Stimulated activated CD8-positive, alpha-beta memory T cell treated with anti-CD3 and anti-CD28 coated beads, Interleukin-7, amount 100 ng/mL, for 24 hours (primary cell): ENCODE measurements around the gene ADCK2.
"Not testable (repeated sequence)": the region's sequence is repeated elsewhere in the genome, so short reads cannot be mapped to it uniquely, and the experiment has no call there.

Experiments
- DNase-seq: peaks from one replicate; pipeline ENCODE4 v3.0.0-alpha.2; 2020; ENCODE audit warnings: low read depth

ADCK2 gene

DNA sequence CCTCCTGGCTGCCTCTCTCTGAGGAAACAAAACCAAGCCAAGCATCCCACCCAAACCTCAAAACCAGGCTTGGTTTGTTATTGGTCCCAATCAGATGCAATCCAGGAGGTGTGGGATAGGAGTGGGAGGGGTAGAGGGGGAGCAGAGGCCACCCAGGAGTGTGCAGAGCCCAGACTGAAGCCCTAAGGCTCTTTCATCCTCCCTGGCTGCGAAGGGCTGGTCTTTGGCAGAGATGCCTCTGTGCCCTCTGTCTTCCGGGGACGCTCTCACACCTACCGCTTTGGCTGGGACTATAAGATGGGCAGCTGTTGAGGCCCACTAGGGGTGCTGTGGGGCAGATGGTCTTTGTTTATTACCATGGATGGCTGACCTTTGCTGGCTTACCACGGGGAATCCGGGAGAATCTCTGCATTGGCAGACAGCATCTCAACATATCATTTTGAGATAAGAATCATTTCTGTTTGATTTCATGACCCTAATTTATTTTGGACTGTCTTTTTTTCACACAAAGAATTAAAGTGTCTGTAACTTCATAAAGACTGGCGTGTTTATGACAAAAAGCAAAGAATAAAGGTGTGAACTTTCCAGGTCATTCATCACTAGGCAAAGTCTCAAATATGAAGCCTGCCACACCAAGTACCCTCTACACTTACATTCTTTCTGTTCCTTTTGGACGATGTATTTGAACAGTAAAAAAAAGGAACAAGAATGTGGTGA is 25.7 kb upstream of the ADCK2 start:
- no peak for DNase-seq

DNA sequence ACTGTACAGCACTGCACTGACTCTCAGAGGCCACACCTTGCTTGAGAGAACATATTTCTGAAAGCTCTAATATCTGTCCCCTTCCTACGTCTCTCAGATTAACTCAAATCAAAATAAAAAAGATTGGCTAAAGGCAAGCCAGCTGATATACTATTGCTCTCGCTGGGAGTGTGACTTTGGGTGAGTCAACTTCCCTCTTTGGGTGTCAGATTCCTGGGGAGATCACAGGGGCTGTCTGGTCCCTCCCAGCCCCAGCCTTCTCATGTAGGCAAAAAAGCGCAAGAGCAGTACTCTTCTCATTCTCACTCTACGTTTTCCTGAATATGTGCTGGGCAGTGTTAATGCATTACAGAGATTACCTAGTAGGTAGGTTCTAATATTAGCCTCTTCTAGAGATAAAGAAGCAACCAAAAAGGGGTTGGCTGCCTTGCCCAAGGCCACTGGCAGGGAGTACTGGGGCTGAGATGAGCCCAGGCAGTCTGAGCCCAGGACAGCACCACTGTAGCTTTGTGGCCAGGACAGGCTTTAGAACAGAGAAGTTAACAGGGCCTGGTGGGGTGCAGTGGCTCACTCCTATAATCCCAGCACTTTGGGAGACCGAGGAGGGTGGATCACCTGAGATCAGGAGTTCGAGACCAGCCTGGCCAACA is 23.1 kb upstream of the ADCK2 start:
- DNase-seq: no peak

DNA sequence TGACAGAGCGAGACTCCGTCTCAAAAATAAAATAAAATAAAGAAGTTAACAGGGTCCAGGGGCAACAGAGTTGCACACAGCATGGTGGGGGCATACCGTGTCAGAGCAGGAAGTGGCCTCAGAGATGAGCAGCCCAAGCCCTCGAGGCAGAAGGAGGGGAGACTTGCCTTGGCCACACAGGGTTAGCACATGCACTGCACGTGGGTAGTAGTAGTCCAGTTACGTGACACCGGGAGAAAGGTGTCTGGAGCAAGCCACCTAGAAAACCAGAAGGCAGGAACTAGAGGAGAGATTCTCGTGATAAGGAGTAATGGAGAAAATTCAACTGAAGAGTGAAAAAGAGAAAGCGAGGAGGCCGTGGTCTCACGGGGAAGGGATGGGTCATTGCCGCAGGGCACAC is 22.4 kb upstream of the ADCK2 start:
- DNase-seq: no peak

DNA sequence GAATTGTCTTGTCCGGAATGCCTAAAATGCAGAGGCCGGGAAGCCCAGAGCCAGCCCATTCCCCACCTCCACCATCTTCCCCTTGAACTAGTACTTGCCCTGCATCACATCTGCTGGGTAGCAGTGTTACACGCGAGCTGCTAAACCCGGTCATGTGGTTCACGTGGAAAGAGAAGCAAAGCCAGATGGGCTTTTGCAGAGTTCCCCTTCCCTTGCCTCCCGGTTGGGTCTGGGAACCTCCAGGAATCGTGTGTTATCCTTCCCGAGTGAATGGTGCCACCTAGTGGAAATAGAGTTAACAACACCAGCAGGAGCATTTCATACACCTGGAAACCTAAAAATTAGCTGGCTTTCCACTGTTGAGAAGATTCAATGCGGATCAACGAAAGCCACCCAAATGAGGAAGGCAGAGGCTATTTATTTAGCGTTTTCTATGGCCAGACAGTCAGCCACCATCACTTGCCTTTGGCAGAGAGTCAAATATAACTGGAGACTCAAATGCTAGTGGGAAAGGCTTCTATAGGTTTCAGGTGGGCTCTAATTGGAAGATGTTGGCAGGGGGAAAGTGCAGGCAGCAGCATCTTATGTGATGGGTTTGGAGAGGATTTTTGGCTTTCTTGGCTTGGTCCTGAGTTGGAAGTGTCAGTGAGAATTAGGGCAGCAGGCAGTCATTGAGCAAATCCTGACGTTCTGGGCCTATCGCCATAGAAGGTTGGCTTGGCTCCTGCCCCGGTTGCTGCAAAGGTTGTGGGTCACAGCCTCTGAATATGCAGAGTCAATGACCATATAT is 19.2 kb upstream of the ADCK2 start:
- no peak for DNase-seq

DNA sequence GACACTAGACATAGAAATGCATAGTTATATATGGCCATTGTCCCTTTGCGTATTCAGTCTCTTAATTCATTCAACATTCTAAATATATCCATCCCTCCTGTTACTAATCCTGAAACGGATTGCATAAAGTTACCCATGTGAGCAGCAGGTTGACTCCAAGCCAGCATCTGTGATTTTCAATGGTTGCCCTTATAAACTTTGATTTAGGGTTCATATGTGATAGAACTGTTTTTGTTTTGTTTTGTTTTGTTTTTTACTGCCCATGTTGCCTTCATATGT is 18.7 kb upstream of the ADCK2 start:
- no peak for DNase-seq

DNA sequence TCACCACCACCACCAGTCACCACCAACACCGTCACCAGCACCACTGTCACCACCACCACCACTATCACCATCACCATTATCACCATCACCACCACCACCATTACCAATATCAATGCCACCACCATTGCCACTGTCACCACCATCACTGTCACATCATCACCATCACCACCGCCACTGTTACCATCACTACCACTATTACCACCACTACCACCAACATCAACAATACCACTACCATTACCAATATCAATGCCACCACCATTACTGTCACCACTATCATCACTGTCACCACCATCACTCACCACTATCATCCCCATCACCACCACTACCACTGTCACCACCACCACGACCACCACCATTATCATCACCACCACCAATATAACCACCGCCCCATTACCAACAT is 18.1 kb upstream of the ADCK2 start:
- DNase-seq: no peak

DNA sequence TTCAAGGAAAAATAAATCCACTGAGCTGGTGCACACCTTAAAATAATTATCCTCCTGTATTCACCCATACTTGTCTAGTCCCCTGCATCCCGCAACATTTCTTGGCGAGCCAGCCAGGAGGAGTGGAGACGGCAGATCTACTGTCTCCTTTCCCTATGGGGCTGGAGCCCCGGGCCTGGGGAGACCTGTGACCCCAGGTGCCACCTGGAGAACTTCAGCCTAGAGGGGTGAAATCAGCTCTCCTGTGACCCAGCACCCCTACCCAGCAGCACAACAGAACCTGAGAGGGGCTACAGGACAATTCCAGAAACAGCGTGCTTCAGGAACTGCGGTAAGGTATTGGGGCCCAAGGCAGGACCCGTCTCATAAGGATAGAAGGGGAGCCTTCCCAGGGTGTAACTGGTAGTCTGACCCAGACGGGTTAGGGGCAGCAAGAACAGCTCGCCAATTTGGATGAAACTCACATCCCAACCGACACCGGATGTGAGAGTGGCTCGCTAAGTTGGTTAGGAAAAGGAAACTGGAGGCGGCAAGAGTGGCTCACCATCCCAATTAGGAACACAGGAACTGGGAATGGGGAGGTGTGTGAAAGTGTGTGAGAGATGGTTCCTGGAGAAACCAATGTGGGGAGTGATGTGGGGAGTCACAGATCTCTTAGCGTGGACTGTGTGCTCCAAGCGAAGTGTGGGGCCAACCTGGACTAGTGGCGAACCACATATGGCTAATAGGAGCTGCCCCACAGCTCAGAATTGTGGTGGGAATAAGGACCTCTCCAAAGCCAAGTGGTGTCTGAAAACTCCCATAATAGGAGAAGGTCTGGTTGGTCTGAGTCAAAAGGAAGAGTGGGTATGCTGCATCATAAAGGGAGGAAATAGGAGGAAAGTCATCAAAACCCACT is 17.0 kb upstream of the ADCK2 start:
- no peak for DNase-seq

DNA sequence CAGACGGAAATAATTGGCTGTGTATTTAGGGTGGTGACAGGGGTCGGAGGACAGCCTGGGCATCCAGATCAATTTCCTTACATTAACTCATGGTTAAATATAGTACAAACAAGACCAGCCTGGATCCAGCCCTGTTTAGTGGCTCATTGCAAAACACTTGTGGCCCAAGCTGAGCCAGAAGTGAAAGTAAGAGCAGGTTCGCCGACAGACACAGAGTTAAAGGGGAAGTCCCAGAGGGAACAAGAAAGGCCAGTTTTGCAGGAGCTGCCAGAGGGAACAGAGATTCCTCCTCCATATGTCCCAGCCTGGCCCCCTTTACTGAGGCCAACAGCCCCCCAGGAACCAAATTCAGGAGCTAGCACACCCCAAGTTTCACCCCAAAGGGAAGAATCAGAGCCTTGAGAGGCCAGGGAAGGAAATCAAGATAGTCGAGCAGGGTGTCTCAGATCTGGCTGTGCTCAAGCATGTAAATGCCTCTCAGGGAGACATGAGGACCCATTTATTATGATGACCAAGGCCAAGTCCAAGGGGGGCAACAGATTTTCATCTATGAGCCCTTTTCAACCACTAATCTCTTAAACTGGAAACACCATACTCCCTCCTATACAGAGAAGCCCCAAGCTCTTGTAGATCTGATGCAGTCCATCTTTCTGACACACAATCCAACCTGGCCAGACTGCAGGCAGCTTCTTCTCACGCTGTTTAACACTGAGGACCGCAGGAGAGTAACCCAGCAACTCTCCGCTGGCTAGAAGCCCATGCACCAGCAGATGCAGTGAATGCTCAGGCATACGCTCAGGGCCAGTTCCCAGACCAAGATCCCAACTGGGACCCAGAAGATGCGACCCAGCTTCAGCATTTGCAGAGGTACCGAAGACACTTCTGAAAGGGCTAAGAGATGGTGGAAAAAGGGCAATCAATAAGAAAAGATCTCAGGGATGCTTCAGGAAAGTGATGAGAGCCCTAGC is 15.9 kb upstream of the ADCK2 start:
- no peak for DNase-seq

DNA sequence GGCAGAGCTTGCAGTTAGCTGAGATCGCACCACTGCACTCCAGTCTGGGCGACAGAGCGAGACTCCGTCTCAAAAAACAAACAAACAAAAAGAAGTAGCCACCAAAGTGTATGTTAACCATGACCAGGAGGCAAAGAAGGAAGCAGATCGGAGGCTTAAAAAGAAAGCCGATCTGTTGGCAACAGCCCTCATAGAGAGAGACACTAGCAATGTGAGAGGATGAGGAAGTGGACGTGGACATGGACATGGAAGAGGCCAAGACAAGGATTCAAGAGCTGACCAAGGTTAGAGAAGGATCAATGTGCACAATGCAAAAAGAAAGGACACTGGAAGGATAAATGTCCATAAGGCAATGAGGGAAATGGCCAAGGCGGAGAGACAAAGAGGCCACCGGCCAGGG is 14.9 kb upstream of the ADCK2 start:
- DNase-seq: no peak

DNA sequence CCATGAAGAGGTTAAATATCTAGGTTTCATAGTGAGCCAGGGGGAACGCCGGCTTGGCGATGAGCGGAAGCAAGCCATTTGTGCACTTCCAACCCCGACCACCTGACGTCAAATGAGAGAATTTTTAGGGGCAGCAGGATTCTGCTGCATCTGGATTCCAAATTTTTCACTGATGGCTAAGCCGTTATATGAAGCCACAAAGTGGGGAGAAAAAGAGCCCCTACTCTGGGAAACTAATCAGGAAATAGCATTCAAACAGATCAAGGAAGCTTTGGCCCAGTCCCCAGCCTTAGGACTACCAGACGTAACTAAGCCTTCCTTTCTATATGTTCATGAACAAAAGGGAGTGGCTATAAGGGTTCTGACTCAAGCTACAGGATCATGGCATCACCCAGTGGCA is 12.9 kb upstream of the ADCK2 start:
- DNase-seq: no peak

DNA sequence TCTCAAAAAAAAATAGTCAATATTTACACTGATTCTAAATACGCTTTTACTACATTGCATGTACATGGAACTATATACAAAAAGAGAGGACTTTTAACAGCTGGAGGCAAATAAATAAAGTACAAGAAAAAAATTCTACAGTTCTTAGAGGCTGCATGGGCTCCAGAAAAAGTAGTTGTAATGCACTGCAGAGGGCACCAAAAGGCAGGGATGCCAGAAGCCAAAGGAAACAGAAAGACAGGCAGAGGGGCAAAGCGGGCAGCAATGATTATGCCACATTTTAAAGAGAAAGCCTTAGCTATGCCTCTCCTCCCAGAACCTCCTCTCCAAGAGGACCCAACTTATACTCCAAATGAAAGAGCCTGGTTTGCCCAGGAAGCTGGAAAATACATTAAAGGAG is 11.6 kb upstream of the ADCK2 start:
- DNase-seq: no peak

DNA sequence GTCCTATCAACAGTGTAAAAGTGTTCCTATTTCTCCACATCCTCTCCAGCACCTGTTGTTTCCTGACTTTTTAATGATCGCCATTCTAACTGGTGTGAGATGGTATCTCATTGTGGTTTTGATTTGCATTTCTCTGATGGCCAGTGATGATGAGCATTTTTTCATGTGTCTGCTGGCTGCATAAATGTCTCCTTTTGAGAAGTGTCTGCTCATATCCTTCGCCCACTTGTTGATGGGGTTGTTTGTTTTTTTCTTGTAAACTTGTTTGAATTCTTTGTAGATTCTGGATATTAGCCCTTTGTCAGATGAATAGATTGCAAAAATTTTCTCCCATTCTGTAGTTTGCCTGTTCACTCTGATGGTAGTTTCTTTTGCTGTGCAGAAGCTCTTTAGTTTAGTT is 9.8 kb upstream of the ADCK2 start:
- DNase-seq: not testable (repeated sequence)

DNA sequence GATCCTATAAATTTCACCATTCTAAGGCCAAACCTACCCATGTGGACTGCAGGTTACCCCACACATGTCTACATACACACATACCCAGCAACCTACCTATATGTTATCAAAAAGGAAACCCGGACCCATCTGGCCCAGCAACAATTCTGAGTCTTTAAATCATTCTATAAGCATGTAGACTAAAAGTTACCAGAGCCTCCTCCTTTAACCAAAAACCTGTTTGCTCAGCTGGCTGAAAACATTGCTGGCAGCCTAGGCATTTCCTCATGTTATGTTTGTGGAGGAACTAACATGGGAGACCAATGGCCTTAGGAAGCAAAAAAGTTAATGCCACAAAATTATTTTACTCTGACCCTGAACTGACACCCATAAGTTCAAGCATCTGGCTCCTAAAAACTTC is 5.3 kb upstream of the ADCK2 start:
- no peak for DNase-seq

DNA sequence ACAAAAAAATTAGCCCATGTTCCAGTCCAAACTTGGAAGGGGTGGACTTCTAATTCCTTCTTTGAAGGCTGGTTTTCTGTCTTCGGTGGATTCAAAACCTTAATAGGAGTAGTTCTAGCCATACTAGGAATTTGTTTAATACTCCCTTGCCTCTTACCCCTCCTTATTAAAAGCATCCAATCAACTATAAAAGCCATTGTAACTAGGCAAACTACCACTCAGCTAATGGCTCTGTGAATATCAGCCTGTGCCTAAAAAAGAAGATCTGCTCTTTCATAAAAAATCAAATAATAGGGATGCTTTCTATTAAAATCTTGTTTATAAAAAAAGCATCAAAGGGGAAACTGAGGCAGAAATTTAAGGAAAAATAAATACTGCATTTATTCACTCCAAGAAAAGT is 4.1 kb upstream of the ADCK2 start:
- DNase-seq: no peak

DNA sequence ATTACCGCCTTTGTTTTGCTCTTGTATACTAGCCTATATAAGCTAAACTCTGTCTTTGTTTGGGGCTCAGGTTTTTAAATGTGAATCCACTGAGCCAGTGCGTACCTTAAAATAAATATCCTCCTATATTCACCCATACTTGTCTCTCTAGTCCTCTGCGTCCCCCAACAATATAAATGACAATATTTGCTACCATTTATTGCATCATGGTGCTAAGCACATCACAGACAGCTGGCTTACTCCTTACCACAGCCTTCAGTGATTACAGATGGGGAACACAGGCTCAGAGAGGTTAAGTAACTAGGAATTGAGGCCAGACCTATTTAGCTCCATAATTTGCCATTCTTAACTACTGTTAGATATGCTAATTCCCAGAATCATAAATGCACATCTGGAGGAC is 3.4 kb upstream of the ADCK2 start:
- DNase-seq: no peak

DNA sequence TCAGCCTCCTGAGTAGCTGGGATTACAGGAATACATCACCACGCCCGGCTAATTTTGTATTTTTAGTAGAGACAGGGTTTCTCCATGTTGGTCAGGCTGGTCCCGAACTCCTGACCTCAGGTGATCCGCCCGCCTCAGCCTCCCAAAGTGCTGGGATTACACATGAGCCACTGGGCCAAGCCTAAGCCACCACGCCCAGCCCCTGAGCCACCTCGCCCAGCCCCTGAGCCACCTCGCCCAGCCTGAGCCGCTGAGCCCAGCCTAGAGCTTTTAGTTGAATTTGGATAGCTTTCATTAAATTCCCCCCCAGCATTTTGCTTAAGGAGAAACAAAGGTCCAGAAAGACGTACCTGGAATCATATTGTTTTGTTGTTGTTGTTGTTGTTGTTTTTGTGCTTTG is 2.9 kb upstream of the ADCK2 start:
- DNase-seq: not testable (repeated sequence)

DNA sequence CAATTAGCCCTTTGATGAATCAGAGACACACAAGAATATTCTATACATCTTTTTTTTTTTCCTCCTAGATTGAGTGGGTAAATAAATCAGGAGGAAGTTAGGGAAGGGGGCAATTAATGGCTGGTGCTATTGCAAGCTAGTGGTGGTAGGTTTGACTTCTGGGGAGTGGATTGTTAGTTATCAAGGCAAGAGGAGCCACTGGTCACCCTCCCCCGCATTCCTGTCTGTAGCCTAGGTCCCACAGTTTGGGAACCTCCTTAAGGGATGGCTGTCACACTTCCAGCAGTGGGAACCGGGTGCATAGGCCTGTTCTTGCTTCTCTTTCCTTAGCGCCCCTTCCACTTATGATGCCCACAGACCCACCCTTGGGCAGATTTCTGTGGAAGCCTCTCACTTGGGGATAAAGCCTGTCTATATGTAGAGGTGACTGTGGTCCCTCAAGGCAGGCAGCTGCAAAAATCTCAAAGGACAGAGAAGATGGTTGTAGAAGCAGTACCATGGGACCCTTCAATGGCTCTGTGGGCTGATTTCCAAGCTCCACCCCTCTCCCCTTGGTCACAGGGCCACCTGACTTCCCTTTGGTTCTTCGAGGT is 2.3 kb upstream of the ADCK2 start:
- no peak for DNase-seq

DNA sequence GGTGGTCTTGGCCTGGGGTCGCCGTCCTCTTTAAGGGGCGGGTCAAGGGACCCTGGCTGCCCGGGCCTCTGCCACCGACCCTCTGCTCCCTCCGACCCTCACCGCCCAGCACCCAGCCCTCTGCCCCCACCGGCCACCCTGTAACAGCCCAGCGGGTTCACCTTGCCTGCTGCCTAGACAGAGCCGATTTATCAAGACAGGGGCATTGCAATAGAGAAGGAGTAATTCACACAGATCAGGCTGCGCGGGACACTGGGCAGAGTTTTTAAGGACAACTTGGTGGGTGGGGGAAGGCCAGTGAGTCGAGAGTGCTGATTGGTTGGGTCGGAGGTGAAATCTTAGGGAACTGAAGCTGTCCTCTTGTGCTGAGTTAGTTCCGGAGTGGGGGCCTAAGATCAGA is 779 bp upstream of the ADCK2 start:
- no peak for DNase-seq

DNA sequence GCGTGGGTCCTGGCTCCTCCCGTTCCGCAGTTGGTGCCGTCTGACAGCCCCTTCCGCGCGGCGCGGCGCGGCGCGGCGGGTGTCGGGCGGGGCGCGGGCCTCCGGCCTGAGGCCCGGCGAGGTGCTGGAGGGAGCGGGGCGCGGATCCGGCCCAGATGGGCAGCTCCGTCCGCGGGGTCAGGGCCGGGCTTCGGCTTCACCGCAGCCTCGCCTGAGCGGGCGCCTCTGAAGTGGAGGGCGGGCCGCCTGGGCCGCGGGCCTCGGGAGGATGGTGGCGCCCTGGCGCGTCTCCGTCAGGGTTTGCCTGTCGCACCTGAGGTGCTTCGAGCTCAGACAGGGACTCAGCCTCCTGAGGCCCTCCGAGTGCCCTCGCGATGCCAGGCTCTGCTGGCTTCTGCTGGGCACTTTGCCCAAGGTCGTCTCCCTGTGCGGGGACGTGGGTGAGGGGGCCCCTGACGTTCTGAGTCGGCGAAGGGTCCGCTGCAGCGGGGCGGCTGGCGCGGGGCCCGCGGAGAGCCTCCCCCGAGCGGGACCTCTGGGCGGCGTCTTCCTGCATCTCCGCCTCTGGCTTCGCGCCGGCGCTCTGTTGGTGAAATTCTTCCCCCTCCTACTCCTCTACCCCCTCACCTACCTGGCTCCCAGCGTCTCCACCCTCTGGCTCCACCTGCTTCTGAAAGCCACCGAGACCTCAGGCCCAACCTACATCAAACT is 473 bp downstream of the ADCK2 start:
- peak; percentile 18 for DNase-seq

DNA sequence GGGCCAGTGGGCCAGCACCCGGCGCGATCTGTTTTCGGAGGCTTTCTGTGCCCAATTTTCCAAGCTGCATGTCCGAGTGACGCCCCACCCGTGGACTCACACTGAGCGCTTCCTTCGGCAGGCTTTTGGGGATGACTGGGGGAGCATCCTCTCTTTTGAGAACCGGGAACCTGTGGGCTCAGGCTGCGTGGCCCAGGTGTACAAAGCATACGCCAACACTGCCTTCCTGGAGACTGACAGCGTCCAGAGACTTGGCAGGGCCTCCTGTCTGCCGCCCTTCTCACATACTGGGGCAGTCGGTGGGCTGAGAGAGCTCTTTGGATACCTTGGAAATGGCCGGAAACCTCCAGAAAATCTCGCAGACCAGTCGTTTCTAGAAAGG is 1.0 kb downstream of the ADCK2 start:
- no peak for DNase-seq
